NCI-H1417 treated with DMSO at 0.1 percent for 48 hours (cell line): ENCODE data around the gene ATP11B.

Experiments
- DNase-seq: peaks from one replicate; lab custom pipeline; 2025; lab: John Stamatoyannopoulos, UW

ATP11B gene

DNA sequence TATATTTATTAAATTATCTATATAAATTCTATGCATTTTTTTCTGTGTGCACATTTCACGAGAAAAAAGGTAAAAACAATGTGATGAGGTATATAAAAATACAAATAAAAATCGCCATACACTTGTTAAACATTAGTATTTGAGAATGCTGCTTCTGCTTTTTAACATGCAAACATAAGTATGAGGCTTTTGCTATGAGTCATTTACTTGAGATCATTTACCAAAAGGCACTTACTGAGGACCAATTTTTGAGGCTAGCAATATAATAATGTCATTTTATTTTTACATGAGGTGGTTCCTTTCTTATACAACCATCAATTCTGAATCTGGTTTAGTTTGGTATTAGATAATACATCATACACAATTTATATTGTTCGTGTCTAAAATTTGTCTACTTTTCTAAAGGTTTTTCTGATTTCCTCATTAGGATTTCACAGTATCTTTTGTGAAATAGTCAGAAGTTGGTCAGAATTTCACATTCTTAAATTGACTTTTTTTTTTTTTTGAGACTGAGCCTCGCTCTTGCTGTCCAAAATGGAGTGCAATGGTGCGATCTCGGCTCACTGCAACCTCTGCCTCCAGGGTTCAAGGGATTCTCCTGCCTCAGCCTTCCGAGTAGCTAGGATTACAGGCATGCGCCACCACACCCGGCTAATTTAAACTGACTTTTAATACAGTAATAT lies 161.4 kb downstream of the ATP11B start:
- no peak for DNase-seq

GRCh38 chr3:182957226-182957625 lies 163.9 kb downstream of the ATP11B start:
- DNase-seq = no peak

- DNase-seq = no peak
Observed at GRCh38 chr3:182957676-182958266, 164.5 kb downstream of the ATP11B start.

DNA sequence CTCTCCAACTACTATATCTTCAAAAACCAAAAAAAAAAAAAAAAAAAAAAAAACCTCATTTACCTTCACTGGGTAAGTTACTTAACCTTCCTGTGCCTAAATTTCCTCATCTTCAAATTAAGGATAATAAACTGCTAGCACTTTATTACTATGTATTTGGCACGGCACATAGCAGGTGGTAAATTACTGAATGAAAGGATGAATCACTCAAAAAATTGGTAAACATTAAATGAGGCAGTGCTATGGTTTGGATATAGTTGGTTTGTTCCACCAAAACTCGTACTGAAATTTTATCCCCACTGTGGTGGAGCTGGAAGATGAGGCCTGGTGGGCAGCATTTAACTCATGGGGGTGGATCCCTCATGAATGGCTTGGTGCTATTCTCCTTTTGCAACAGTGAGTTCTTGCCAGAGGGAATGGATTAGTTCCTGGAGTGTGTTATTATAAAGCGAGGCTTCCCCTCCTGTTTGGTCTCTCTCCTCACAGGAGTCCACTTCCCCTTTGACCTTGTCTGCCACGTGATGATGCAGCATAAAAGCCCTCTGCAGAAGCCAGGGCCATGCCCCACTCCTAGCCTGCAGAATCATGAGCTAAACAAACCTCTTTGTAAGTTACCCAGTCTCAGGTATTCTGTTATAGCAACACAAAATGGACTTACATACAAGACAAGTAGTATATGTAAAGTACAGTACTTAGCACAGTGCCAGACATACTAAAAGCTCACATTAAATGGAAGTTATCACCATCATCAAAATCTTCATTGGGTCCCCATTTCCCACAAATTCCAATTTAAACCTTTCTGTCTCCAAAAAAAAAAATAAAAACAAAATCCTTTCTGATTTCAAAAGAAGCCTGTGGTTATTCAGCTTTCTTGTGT lies 166.4 kb downstream of the ATP11B start:
- DNase-seq = no peak

GRCh38 chr3:182962166-182962565 lies 168.9 kb downstream of the ATP11B start:
- no peak for DNase-seq

DNA sequence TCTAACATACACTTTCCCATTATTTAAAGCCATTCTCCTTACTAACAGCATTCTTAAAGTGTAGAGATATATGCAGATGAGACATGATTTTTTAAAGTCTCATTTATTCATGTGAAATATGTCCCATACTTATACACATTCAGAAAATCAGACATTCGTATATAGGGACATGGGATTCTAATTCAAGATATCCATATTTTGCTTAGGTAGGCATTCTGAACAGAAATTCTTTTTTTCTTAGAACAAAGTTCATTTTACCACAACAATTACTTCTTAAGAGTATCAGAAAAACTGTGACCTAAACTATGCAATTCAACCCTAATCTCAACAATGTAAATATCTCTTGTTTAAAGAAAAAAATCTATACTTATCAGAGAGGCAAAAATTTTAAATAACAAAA lies 170.9 kb downstream of the ATP11B start:
- no peak for DNase-seq

GRCh38 chr3:182965861-182966366 lies 172.6 kb downstream of the ATP11B start:
- no peak for DNase-seq

- no peak for DNase-seq
Observed at GRCh38 chr3:182967218-182968204, 174.2 kb downstream of the ATP11B start.

DNA sequence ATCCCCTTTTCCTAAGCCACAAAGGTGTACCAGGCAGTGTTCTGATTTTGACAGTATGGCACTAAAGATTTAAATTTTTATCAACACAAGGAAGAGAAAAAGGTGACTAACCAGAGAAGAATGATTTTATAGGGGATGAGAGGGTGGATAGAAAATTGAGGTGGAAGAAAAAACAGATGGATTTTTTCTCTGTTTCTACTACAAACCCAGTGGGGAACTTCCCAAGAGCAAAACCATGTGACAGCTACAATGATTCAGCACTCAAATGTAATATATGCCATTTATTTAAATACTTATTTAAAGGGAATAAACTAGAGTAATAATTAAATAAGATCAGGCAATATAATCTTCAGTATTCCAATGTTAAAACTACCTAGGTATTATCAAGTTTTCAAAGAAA lies 176.0 kb downstream of the ATP11B start:
- no peak for DNase-seq

- DNase-seq = no peak
Observed at GRCh38 chr3:182969853-182970252, 176.5 kb downstream of the ATP11B start.

GRCh38 chr3:182970811-182971418 lies 177.6 kb downstream of the ATP11B start:
- DNase-seq = no peak
